Transverse colon (tissue), 4 donors: Measurements from ENCODE around the gene PALMD. TPM values are rescaled to one million over a fixed set of nuclear protein-coding genes. Genes with fewer than 3 reads are reported as not detected.

Experiments used
- DNase-seq: peaks from one replicate; pipeline ENCODE4 v3.0.0-alpha.2; 2019
- H3K27ac ChIP-seq, 4 donors: fragments of 200-600 bp; sonication (generic); 2 replicates each; pipeline ENCODE4 v1.5.1; 2016 to 2018; ENCODE audit warnings: inconsistent platforms in 4 of 4
- H3K27me3 ChIP-seq: fragments of 200-600 bp; sonication (generic); 2 replicates; pipeline ENCODE4 v1.5.1; 2017; ENCODE audit warnings: inconsistent platforms
- H3K36me3 ChIP-seq, 4 donors: fragments of 200-600 bp; sonication (generic); 2 replicates each; pipeline ENCODE4 v1.5.1; 2017 to 2019; ENCODE audit warnings: inconsistent platforms in 4 of 4
- H3K4me1 ChIP-seq, 4 donors: fragments of 200-600 bp; sonication (generic); 2 replicates each; pipeline ENCODE4 v1.5.1; 2017 to 2020; ENCODE audit warnings: inconsistent platforms in 4 of 4
- H3K4me3 ChIP-seq, 4 donors: fragments of 200-600 bp; sonication (generic); 1 replicate in 1 of 4; 2 replicates in 3 of 4; pipeline versions ENCODE4 v1.5.1 to v1.6.1; 2017 to 2019; ENCODE audit warnings: inconsistent platforms in 4 of 4
- H3K9me3 ChIP-seq, 2 donors: fragments of 200-600 bp; sonication (generic); 2 replicates each; pipeline ENCODE4 v1.5.1; 2017 to 2019; ENCODE audit warnings: inconsistent platforms in 2 of 2
- CTCF ChIP-seq, 5 experiments: fragments of 200-600 bp in 3 of 5; fragments of 450-650 bp in 2 of 5; sonication (generic) in 3 of 5; IDR thresholded peaks; 1 replicate in 2 of 5; 2 replicates in 3 of 5; pipeline ENCODE4 v1.5.1; 2016 to 2017; ENCODE audit warnings: antibody characterized with exemption in 5 of 5, inconsistent platforms in 3 of 5, mild to moderate bottlenecking in 2 of 5, moderate library complexity in 1 of 5
- EP300 ChIP-seq: sonication (generic); formaldehyde crosslinking; IDR thresholded peaks from one replicate; pipeline ENCODE4 v1.6.1; 2017; ENCODE audit warnings: antibody characterized with exemption, low read depth
- POLR2A ChIP-seq: fragments of 450-650 bp; IDR thresholded peaks from one replicate; pipeline ENCODE4 v1.6.1; 2016; ENCODE audit warnings: antibody characterized with exemption, mild to moderate bottlenecking, moderate library complexity
- POLR2AphosphoS5 ChIP-seq, 3 donors: sonication (generic); formaldehyde crosslinking; IDR thresholded peaks; one replicate each; pipeline ENCODE4 v1.6.1; 2016; ENCODE audit warnings: antibody characterized with exemption in 3 of 3
- WGBS, 2 donors: methylation state at CpG; one replicate each; pipeline ENCODE4 v1.1.5; 2018; ENCODE audit warnings: low coverage in 1 of 2; 5-methylcytosine and 5-hydroxymethylcytosine counted together
- in situ Hi-C, 4 donors: fragments of 200-750 bp; cut with MboI; loops; one replicate each; pipeline versions ENCODE4 v1.15.0 to v1.15.1; 2017; ENCODE audit warnings: low sequenced_read_pairs in 3 of 4, low pct_ligation_motif_present in 1 of 4, low pct_unique_long_range_greater_than_20kb in 1 of 4
- intact Hi-C: fragments of 100-400 bp; cut with DNase I; formaldehyde crosslinking; loops from one replicate; pipeline ENCODE4 v1.15.1; 2023; ENCODE audit warnings: low total_unique reads
- total RNA-seq, 4 donors: library from RNA; depleted of rRNA; stranded (reverse); fragments of >200 nt; gene quantifications; one replicate each; pipeline ENCODE4 v1.1.0, GENCODE V29; 2016

Gene PALMD
- total RNA-seq, 4 donors from 2014 or later = 1.9 to 4.4 (median 2.9) TPM

- intact Hi-C loops = no loop called here
- peak; percentile 25 for DNase-seq
- 26 to 28% methylated on average over 3 of the region's 3 CpGs for WGBS, 2 donors
- H3K27ac ChIP-seq = peak overlapping the region in 3 of 4 donors; percentile 32 to 45 (median 34)
- H3K4me3 ChIP-seq = no peak overlapping the region
- H3K27me3 ChIP-seq = no peaks in the 10 kb centered on the region
- H3K9me3 ChIP-seq = no peaks in the 10 kb centered on the region
- in situ Hi-C loops = no loop called here
- no peaks in the 10 kb centered on the region for H3K36me3 ChIP-seq
- TF ChIP-seq CTCF (IDR thresholded peaks at IDR 0.05) (no peak), POLR2A (no peak), EP300 (no peak), POLR2AphosphoS5 (IDR thresholded peaks at IDR 0.05) (peak; percentile 8 to 69 (median 33))
- H3K4me1 ChIP-seq = peaks cover 0 to 6% (median 0%) of the 10 kb centered on the region in 4 donors
These were observed 16.7 kb downstream of the PALMD start for GRCh38 chr1:99662539-99663080.

GRCh38 chr1:99663501-99663900, 17.6 kb downstream of the PALMD start:
- Histone ChIP-seq H3K27ac (peak overlapping the region in 2 of 4 donors; percentile 28 to 32), H3K27me3 (no peaks in the 10 kb centered on the region), H3K9me3 (no peaks in the 10 kb centered on the region), H3K4me1 (peaks cover 0 to 6% (median 0%) of the 10 kb centered on the region in 4 donors), H3K36me3 (no peaks in the 10 kb centered on the region), H3K4me3 (no peak overlapping the region)
- no peak for DNase-seq
- TF ChIP-seq POLR2AphosphoS5 (IDR thresholded peaks at IDR 0.05) (no peak), POLR2A (no peak), CTCF (IDR thresholded peaks at IDR 0.05) (no peak), EP300 (no peak)
- intact Hi-C loops = no loop called here
- 86 to 87% methylated on average over 2 of the region's 2 CpGs for WGBS, 2 donors
- in situ Hi-C loops = no loop called here

GRCh38 chr1:99665212-99665611, 19.3 kb downstream of the PALMD start:
- no peak for TF ChIP-seq CTCF (IDR thresholded peaks at IDR 0.05)
- no peak for TF ChIP-seq POLR2A
- no peak for TF ChIP-seq POLR2AphosphoS5 (IDR thresholded peaks at IDR 0.05)
- TF ChIP-seq EP300 = no peak
- Histone ChIP-seq H3K4me1 (peaks cover 0 to 6% (median 0%) of the 10 kb centered on the region in 4 donors), H3K27me3 (no peaks in the 10 kb centered on the region), H3K27ac (no peak overlapping the region), H3K9me3 (no peaks in the 10 kb centered on the region), H3K4me3 (no peak overlapping the region), H3K36me3 (no peaks in the 10 kb centered on the region)
- intact Hi-C loops = no loop called here
- WGBS, 2 donors = 39 to 44% methylated on average over 1 of the region's 1 CpG
- in situ Hi-C loops = no loop called here
- DNase-seq = no peak

- Histone ChIP-seq H3K4me1 (no peaks in the 10 kb centered on the region), H3K9me3 (no peaks in the 10 kb centered on the region), H3K27ac (no peak overlapping the region), H3K4me3 (no peak overlapping the region), H3K27me3 (no peaks in the 10 kb centered on the region), H3K36me3 (no peaks in the 10 kb centered on the region)
- 74 to 88% methylated on average over 4 of the region's 4 CpGs for WGBS, 2 donors
- no peak for DNase-seq
- TF ChIP-seq POLR2AphosphoS5 (IDR thresholded peaks at IDR 0.05) (no peak), CTCF (IDR thresholded peaks at IDR 0.05) (no peak), POLR2A (no peak), EP300 (no peak)
- intact Hi-C loops (no loop called here), in situ Hi-C loops (no loop called here)
These were observed 23.5 kb downstream of the PALMD start for GRCh38 chr1:99669376-99669775.
